ENCODE measurements around the gene AUTS2.

AUTS2 gene

DNA sequence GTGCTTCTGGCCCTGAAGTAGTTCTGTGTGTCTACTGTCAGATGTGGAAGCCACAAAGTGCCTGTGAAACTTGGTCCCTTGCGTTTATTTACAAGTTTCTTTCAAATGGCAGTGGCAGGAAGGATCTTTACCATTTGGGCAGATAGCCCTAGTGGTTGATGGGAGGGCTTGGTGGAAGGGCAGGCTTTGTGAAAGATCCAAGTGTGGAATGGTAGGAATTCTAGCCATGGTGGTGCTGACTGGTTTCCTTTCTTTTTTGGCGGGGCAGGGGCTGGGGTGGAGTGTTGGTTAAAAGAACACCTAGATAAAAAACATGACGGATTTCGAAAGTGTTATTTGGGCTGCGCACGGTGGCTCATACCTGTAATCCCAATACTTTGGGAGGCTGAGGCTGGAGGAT, 27.0 kb downstream of the AUTS2 start:
- no peak for DNase-seq

GRCh38 chr7:69625798-69626197, 27.5 kb downstream of the AUTS2 start:
- no peak for DNase-seq

DNA sequence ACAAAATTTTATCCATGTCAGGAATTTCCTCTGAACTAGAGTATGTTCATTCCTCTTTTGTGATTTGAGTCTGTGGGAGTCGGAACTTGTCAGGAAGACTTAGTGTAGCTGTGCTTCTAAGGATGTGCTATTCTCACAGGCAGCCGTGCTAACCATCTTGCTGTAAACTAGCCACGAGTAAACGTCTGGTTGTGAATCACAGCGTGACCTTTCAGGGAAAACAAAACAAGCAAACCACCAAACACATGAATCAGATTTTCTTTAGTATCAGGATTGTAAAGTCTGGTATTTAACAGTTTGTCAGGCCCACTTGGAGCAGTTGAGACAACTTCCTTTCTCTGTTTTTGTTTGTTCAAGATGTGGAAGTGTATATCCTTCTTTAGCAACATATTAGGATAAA, 32.0 kb downstream of the AUTS2 start:
- DNase-seq: peak; percentile 87

- no peak for DNase-seq
Measured at GRCh38 chr7:69631131-69631530, 32.9 kb downstream of the AUTS2 start.

DNA sequence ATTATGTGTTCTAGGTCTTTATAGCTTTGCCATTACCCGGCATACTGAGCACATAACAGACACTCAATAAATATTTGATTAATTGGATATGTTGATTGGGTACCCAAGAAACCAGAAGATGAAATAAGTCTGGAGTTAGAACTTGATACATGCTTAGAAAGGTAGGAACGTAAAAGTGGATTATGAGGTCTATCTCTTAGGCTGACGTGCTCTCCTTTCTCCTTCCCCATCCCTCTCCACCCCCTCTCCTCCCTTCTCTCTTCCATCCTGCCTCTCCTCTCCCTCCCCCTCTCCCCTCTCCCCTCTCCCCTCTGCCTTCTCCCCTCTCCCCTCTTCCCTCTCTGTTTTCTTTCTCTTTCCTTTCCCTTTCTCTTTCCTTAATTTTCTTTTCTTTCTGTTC, 34.0 kb downstream of the AUTS2 start:
- DNase-seq: no peak

GRCh38 chr7:69633122-69633831, 35.0 kb downstream of the AUTS2 start:
- DNase-seq: peak; percentile 90

DNA sequence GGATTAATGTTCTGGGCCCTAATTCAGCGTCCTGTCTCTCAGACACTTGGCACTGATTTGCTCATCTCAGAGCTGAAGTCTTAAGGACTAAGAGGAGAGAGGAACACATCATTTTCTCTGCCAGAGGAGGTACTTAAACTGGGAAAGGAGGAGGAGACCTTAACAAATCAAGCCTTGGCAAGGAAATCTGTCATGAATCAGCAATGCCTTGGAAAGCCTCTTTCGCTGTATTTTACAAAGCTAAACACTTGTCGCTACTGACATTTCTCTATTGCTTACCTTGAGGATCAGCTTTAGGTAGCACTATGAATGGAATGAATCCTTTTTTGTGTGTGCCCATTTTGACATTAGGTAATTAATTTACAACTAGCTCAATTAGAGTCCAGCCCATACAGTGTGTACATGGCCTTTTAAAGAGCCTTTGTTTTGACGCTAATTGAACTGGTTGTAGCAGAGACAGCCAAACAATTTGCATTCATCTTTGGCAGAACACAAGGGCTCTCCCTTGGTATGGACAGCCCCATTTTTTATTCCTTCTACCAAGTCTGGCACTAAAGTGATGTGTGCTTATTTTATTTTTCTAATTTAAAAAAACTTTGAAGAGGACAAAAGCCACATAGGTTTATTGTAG, 37.4 kb downstream of the AUTS2 start:
- DNase-seq: no peak

GRCh38 chr7:69638674-69639073, 40.4 kb downstream of the AUTS2 start:
- DNase-seq: no peak

DNA sequence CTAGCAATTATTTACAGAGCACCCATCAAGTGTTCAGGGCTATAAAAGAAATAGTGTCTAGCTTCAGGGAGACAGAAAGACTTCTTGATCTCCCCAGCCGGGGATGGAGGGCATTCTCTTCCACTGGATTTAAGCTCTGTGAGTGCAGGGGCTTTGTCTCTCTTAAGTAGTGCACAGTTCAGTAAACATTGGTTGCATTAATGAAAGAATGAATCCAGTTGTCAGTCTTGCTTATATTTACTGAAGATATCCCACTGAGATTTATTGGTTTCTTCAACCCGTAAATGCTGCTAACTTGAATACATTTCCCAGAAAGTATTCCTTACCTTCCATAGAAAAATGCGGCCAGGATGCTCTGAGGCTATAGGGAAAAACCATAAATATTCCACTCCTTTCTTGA, 41.9 kb downstream of the AUTS2 start:
- DNase-seq: no peak

GRCh38 chr7:69640925-69641594, 42.8 kb downstream of the AUTS2 start:
- DNase-seq: no peak

GRCh38 chr7:69643265-69643664, 45.0 kb downstream of the AUTS2 start:
- DNase-seq: no peak

DNA sequence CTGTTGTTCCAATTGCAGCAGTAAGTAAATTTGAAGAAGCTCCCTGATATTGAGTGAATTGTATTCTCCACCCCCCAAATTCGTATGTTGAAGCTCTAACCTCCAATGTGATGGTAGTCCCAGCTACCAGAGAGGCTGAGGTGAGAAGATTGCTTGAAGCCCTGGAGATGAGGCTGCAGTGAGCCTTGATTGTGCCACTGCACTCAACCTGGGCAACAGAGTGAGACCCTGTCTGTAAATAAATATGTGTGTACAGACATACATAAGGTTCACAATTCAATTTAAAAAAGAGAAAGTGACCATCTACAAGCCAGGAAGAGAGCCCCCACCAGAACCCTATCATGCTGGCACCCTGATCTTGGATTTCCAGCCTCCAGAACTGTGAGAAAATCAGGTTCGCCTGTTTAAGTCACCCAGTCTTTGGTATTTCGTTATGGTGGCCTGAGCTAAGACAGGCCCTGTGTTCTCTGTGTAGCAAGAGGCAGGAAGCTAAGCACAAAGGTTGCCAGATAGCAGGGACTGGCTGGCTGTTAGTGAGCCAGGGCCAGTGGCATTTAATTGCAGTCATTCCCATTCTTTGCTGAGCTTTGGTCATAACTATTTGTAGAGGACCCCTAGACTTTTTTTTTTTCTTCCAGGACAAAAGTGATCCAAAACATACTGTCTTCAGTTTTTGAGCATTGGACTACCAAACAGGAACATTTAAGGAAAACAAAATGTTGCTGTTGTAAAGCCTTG, 45.6 kb downstream of the AUTS2 start:
- DNase-seq: no peak

GRCh38 chr7:69645683-69646082, 47.4 kb downstream of the AUTS2 start:
- DNase-seq: no peak

- DNase-seq: no peak
Measured at GRCh38 chr7:69651101-69651590, 52.9 kb downstream of the AUTS2 start.

- DNase-seq: no peak
Measured at GRCh38 chr7:69652947-69653701, 54.8 kb downstream of the AUTS2 start.

- no peak for DNase-seq
Measured at GRCh38 chr7:69653806-69654205, 55.5 kb downstream of the AUTS2 start.

DNA sequence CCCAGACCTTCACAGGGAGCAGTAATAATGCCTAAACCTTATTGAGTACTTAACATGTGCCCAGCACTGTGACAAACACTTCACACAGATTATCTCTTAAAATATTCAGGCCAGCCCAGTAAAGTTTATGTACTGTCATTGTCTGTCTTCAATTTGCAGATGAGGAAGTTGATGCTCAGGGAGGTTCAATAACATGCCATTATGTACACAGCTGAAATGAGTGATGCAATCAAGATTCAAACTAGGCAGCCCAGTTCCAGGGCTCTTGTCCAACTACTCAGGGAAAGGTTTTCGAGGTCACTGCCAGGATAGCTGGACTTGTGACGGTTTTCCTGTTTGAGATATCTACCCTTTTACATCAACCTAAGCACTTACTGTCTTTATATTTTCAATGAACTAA, 56.1 kb downstream of the AUTS2 start:
- DNase-seq: peak; percentile 41

GRCh38 chr7:69654849-69655707, 56.8 kb downstream of the AUTS2 start:
- no peak for DNase-seq

DNA sequence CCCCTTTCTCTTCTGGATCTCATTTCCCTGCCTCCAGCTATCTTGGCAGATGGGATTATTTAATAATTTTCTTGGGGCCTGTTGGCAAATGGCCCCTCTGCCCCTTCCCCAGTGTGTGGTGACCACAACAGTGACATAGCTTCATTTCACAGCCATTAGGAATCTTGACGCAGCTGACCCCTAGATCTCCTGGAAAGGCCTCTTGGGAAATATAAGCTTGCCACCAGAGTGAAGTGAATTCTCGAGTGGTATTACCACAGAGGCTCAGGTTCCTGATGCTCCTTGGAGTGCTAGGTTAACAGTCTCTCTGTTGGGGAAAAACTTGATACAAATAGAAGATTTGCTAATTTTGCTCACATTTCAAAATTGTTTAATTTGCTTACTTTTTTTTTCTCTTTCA, 57.8 kb downstream of the AUTS2 start:
- DNase-seq: no peak

- peak; percentile 83 for DNase-seq
Measured at GRCh38 chr7:69656890-69657289, 58.6 kb downstream of the AUTS2 start.

DNA sequence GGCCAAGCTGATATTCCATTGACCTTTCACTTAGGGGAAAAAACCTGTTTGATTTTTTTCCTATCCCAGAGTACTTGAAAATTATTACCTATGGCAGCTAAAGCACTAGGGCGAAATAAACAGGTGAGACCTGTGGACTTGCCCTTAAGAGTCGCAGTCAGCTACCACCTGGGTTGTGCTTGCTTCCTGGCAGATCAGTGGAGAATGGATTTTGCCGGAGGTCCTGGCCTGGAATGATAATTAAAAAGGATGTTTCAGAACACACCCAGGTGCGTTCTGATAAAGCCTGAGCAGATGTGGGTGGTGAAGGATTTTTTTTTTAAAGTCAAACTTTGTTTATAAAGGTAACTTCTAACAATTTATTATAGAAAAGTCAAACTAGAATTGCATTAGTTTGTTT, 59.1 kb downstream of the AUTS2 start:
- DNase-seq: no peak

DNA sequence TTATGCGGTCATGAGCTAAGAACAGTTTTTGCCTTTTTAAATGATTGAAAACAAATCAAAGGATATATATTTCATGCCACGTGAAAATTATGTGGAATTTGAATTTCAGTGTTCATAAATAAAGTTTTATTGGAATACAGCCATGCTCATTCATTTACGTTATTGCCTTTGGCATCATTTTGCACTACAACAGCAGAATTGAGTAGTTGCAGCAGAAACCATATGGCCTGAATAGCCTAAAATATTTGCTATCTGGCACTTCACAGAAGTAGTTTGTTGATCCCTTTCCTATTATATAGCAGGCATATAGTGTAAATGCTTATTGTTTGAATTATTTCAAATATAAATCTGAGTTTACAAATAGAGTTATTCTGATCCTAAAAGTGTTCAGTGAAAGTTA, 59.7 kb downstream of the AUTS2 start:
- no peak for DNase-seq

Measured in fibroblast of skin of right biceps (primary cell).